ENCODE results near the gene MUC4. TPM values are rescaled to one million over a fixed set of nuclear protein-coding genes. Genes with fewer than 3 reads are reported as not detected.

Gene MUC4
- total and polyA plus RNA-seq, 10 of the 15 experiments (the other 5 are each of a cell fraction or from before 2014, with no cell fraction given), result 0.02 to 0.46 (median 0.27) TPM; not detected in 4

DNA sequence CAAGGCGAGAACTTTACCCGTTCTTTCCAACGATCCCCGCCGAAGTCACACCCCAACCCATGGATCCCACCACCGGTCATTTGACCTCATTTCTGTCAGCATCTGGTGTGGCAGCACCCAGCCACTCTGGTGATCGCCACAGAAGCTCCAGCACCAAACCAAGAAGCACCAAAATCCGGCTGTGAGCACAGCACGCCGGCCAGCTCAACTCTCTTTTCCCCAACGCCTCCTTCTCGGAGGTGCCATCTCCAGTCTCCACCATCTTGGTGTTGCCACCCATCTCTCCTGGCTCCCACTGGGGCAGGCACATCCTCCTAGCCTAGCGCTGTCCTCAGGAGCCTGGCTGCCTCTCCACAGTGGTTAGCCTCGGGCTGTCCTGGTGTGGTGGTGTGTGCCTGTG, 6.5 kb downstream of the MUC4 start:
- TF ChIP-seq EZH2 (IDR thresholded peaks at IDR 0.05; ENCODE audit: borderline replicate concordance, control insufficient read depth, low read depth, low read length) (no peak), SMC3 (IDR thresholded peaks at IDR 0.05; ENCODE audit: borderline replicate concordance, low read length) (no peak), SRF (IDR thresholded peaks at IDR 0.05; ENCODE audit: low read depth in 2 of 2, low read length in 2 of 2) (no peak), CBFB (IDR thresholded peaks at IDR 0.05; ENCODE audit: low read depth) (no peak), NFYB (IDR thresholded peaks at IDR 0.05; ENCODE audit: insufficient read depth, low read depth, low read length) (no peak), SUPT20H (IDR thresholded peaks at IDR 0.05; ENCODE audit: borderline replicate concordance, control insufficient read depth, low read depth, low read length) (no peak), FOXM1 (IDR thresholded peaks at IDR 0.05; ENCODE audit: low read depth, low read length) (no peak), CREM (IDR thresholded peaks at IDR 0.05; ENCODE audit: low read depth) (no peak)
- TF ChIP-seq, protein P1, sequence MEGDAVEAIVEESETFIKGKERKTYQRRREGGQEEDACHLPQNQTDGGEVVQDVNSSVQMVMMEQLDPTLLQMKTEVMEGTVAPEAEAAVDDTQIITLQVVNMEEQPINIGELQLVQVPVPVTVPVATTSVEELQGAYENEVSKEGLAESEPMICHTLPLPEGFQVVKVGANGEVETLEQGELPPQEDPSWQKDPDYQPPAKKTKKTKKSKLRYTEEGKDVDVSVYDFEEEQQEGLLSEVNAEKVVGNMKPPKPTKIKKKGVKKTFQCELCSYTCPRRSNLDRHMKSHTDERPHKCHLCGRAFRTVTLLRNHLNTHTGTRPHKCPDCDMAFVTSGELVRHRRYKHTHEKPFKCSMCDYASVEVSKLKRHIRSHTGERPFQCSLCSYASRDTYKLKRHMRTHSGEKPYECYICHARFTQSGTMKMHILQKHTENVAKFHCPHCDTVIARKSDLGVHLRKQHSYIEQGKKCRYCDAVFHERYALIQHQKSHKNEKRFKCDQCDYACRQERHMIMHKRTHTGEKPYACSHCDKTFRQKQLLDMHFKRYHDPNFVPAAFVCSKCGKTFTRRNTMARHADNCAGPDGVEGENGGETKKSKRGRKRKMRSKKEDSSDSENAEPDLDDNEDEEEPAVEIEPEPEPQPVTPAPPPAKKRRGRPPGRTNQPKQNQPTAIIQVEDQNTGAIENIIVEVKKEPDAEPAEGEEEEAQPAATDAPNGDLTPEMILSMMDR (IDR thresholded peaks at IDR 0.05 in 2 of 3, conservative IDR thresholded peaks at IDR 0.05 in 1 of 3; ENCODE audit: control insufficient read depth in 2 of 3, extremely low read depth in 1 of 3, insufficient read depth in 1 of 3, low read depth in 3 of 3, low read length in 3 of 3), result no peak
- TF ChIP-seq, protein P2, sequence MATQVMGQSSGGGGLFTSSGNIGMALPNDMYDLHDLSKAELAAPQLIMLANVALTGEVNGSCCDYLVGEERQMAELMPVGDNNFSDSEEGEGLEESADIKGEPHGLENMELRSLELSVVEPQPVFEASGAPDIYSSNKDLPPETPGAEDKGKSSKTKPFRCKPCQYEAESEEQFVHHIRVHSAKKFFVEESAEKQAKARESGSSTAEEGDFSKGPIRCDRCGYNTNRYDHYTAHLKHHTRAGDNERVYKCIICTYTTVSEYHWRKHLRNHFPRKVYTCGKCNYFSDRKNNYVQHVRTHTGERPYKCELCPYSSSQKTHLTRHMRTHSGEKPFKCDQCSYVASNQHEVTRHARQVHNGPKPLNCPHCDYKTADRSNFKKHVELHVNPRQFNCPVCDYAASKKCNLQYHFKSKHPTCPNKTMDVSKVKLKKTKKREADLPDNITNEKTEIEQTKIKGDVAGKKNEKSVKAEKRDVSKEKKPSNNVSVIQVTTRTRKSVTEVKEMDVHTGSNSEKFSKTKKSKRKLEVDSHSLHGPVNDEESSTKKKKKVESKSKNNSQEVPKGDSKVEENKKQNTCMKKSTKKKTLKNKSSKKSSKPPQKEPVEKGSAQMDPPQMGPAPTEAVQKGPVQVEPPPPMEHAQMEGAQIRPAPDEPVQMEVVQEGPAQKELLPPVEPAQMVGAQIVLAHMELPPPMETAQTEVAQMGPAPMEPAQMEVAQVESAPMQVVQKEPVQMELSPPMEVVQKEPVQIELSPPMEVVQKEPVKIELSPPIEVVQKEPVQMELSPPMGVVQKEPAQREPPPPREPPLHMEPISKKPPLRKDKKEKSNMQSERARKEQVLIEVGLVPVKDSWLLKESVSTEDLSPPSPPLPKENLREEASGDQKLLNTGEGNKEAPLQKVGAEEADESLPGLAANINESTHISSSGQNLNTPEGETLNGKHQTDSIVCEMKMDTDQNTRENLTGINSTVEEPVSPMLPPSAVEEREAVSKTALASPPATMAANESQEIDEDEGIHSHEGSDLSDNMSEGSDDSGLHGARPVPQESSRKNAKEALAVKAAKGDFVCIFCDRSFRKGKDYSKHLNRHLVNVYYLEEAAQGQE (IDR thresholded peaks at IDR 0.05; ENCODE audit: low read depth, low read length), result no peak
- TF ChIP-seq, protein P3, sequence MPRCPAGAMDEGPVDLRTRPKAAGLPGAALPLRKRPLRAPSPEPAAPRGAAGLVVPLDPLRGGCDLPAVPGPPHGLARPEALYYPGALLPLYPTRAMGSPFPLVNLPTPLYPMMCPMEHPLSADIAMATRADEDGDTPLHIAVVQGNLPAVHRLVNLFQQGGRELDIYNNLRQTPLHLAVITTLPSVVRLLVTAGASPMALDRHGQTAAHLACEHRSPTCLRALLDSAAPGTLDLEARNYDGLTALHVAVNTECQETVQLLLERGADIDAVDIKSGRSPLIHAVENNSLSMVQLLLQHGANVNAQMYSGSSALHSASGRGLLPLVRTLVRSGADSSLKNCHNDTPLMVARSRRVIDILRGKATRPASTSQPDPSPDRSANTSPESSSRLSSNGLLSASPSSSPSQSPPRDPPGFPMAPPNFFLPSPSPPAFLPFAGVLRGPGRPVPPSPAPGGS (IDR thresholded peaks at IDR 0.05; ENCODE audit: borderline replicate concordance, insufficient read depth, low read depth, low read length, poor library complexity, severe bottlenecking), result no peak
- in situ Hi-C loops (cut with MboI) (no loop called here), intact Hi-C loops (cut with micrococcal nuclease; ENCODE audit: unreplicated experiment) (no loop called here)
- ATAC-seq, result no peak
- no TSS peak for BruUV-seq (replicated peaks)
- no peaks in the 10 kb centered on the region for H3K79me2 ChIP-seq (ENCODE audit: control insufficient read depth, insufficient read depth, low read length)
- H2AFZ ChIP-seq (ENCODE audit: control insufficient read depth, low read depth, low read length), result no peak overlapping the region
- H3K27me3 ChIP-seq (replicated peaks in 1 of 2; ENCODE audit: control insufficient read depth in 2 of 2, insufficient read depth in 2 of 2, low read length in 1 of 2), result peaks cover 0 to 5% of the 10 kb centered on the region in 2 experiments; a peak in 3 of 4 replicates
- H3K9me3 ChIP-seq (replicated peaks; ENCODE audit: control insufficient read depth, insufficient read depth, low read length), result no peaks in the 10 kb centered on the region; the same call in 2 of the 3 replicates
- RAD21 ChIA-PET (ENCODE audit: unreplicated experiment), result no interaction called here
- CTCF ChIA-PET, result no interaction called here
- POLR2A ChIA-PET, result no interaction called here
- H3K4me2 ChIP-seq (ENCODE audit: control insufficient read depth, insufficient read depth), result no peak overlapping the region
- 55% methylated on average over 14 of the region's 14 CpGs for whole genome bisulfite sequencing (ENCODE audit: insufficient coverage, insufficient replicate concordance, low lambda C conversion rate, missing lambda C conversion rate)
- H3K27ac ChIP-seq (ENCODE audit: control insufficient read depth, insufficient read depth), result no peak overlapping the region
- no peak for FAIRE-seq
- H3K9ac ChIP-seq (ENCODE audit: control insufficient read depth, insufficient read depth, low read length), result no peak overlapping the region
- no peaks in the 10 kb centered on the region for H3K36me3 ChIP-seq (ENCODE audit: control insufficient read depth in 2 of 2, insufficient read depth in 2 of 2, low read length in 1 of 2)
- no peak for DNase-seq (ENCODE audit: low read depth, low spot score)
- no peaks in the 10 kb centered on the region for H4K20me1 ChIP-seq (ENCODE audit: control insufficient read depth, insufficient read depth)
- SMC1A ChIA-PET (ENCODE audit: uncharacterized antibody, unreplicated experiment), result no interaction called here
- H3K4me3 ChIP-seq, result no peak overlapping the region
- no peaks in the 10 kb centered on the region for H3K4me1 ChIP-seq (ENCODE audit: control insufficient read depth, insufficient read depth, low read length)

Data from GM12878 (cell line).